ENCODE results near the gene CASR.
"Not testable (repeated sequence)": the region's sequence is repeated elsewhere in the genome, so short reads cannot be mapped to it uniquely, and the experiment has no call there.

CASR gene, protein sequence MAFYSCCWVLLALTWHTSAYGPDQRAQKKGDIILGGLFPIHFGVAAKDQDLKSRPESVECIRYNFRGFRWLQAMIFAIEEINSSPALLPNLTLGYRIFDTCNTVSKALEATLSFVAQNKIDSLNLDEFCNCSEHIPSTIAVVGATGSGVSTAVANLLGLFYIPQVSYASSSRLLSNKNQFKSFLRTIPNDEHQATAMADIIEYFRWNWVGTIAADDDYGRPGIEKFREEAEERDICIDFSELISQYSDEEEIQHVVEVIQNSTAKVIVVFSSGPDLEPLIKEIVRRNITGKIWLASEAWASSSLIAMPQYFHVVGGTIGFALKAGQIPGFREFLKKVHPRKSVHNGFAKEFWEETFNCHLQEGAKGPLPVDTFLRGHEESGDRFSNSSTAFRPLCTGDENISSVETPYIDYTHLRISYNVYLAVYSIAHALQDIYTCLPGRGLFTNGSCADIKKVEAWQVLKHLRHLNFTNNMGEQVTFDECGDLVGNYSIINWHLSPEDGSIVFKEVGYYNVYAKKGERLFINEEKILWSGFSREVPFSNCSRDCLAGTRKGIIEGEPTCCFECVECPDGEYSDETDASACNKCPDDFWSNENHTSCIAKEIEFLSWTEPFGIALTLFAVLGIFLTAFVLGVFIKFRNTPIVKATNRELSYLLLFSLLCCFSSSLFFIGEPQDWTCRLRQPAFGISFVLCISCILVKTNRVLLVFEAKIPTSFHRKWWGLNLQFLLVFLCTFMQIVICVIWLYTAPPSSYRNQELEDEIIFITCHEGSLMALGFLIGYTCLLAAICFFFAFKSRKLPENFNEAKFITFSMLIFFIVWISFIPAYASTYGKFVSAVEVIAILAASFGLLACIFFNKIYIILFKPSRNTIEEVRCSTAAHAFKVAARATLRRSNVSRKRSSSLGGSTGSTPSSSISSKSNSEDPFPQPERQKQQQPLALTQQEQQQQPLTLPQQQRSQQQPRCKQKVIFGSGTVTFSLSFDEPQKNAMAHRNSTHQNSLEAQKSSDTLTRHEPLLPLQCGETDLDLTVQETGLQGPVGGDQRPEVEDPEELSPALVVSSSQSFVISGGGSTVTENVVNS

DNA sequence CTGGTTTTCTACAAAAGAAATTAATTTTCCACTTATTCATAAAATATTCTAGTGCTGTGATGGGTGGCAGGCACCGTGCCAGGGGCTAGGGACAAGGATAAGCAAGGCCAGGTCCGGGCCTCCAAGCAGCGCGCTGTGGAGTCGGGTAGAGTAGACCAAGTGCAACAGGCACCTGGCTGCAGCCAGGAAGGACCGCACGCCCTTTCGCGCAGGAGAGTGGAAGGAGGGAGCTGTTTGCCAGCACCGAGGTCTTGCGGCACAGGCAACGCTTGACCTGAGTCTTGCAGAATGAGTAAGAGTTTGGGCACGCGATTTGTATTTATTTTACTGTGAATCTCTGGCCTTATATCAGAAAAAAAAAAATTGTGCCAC lies at the start of gene CASR:
Gene CASR (plus strand): TSS at position 148 of the 372 bp plus-strand sequence. CDS start 70,522 bp downstream, outside the sequence.
- no peak for DNase-seq

DNA sequence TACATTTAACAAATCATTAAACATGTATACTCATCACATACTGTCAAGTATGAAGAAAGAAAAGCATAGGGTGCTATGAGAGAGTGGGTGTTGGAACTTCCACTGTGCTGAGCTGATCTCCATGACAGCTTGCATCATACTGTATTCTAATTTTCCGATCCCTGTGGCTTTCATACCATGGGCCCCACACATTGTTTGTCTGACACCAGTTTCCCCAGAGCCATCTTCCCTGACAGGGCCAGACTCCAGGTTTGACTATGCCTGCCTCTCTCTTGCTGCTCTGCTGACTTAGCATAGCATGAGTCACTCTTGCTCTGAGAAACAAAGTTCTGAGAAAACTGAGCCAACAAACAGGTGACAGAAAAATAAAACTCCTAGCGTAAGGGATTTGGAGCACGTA lies 37.0 kb upstream of the CASR start:
- no peak for DNase-seq

DNA sequence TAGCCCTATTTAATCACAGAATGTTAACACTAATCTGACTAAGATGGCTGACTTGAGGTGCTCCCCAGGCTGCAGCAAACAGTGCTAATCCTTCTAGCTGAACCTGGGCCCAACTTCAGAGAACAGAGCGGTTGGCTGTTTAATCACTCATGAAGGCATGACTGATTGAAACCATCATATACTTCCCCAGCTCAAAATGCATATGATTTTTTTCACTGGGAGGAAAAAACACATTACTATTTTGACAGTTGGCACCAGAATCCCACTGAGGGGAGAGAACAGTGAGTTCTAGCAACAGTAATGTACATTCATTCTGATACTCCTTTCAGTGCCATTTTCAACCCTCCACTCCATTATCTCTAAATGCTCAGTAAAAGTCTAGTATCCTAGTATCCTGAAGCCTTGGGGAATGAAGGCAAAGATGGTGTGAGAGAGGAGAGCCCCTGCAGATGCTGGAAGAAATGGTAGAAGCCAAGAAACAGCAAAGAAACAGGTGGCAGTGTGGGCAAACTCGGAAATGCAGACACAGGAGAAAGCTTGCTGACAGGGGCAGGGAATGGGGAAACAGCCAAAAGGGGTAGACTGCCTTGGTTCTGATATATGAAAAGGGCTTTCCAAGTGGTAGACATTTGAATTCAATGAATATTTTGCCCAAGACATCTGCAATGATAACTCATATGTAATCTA lies 34.4 kb upstream of the CASR start:
- DNase-seq = no peak

DNA sequence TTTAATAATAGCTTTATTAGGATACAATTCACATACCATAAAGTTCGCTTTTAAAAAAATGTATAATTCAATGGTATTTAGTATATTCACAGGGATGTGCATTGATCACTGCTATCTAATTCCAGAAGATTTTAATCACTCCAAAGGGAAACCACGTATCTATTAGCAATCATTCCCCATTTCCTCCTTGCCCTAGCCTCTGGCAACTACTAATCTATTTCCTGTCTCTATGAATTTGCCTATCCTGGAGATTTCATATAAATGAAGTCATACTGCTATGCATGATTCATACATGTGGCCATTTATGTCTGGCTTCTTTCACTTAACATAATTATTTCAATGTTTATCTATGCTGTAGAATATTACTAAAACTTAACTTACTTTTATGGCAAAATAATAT lies 32.0 kb upstream of the CASR start:
- no peak for DNase-seq

DNA sequence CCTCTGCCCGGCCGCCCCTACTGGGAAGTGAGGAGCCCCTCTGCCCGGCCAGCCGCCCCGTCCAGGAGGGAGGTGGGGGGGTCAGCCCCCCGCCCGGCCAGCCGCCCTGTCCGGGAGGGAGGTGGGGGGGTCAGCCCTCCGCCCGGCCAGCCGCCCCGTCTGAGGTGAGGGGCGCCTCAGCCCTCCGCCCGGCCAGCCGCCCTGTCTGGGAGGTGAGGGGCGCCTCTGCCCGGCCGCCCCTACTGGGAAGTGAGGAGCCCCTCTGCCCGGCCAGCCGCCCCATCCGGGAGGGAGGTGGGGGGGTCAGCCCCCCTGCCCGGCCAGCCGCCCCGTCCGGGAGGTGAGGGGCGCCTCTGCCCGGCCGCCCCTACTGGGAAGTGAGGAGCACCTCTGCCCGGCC lies 18.5 kb upstream of the CASR start:
- DNase-seq = not testable (repeated sequence)

DNA sequence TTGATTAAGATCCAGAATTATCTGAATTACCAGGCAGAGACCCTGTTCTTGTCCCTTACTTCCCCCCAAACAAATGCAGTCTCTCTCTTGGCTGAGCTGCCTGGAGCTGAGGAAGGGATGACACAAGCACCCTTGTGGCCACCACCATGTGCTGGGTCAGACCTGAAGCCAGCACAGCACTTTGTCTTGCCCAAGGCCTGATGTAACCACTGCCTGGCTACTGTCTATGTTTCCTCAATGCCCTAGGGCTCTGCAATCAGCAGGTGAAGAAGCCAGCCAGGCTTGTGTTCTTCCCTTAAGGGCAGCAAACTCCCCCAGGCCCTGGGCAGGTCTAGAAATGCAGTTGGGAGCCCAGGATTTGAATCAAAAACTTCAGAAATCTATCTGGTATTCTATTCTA lies 15.8 kb upstream of the CASR start:
- no peak for DNase-seq

DNA sequence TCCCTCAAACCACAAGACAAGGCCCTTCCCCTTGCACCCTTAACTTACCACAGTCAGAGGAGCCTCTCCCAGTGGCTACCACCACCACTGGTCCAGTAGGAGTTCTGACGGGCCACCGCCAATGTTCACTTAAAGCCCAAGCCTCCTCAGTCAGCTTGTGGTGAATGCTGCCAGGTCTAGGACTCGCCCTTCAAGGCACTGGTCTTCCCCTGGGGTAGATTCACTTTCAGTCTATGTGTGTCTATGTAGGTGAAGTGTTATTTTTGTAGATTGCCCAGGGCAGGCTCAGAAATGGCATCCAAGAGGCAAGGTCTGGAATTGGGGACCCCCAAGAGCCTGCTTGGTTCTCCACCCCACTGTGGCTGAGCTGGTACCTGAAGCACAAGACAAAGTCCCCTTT lies 15.4 kb upstream of the CASR start:
- no peak for DNase-seq

DNA sequence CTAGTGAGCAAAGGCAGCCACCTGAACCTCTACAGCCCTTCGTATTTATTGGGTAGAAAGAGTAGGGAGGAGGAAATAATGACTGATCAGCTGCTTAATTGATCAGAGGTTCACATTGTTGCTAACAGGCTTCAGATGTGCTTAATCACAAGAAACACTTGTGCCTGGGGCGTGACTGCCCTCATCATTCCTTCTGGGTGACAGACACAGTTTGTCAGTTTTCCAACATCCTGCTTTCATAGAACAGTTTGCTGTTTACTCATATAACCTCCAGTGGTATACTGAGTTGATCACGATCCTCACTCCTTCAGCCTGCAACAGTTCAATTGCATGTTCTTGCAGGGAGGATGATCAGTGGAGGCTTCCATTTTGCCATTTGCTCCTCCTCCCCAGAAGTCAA lies 13.6 kb upstream of the CASR start:
- no peak for DNase-seq

DNA sequence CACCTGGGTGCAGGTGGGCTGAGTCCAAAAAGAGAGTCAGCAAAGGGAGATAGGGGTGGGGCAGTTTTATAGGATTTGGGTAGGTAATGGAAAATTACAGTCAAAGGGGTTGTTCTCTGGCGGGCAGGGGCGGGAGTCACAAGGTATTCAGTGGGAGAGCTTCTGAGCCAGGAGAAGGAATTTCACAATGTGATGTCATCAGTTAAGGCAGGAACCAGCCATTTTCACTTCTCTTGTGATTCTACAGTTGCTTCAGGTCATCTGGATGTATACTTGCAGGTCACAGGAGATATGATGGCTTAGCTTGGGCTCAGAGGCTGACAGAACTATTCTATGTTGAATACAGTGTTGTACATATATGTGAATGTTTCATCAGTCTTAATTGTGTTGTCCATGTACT lies 12.1 kb upstream of the CASR start:
- DNase-seq = not testable (repeated sequence)

DNA sequence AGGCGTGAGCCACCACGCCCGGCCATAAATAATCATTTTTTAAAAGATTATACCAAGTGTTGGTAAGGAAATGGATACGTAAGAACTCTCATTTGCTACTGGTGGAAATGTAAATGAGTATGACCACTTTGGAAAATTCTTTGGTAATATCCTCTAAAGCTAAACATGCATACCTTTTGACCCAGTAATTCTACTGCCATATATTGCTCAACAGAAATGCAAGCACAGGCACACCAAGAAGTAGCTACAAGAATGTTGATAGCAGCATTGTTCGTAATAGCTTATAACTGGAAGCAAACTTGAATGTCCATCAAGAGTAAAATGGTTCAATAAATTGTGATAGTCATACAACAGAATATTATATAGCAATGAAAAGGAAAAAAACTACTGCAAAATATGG lies 4.8 kb upstream of the CASR start:
- DNase-seq = no peak

DNA sequence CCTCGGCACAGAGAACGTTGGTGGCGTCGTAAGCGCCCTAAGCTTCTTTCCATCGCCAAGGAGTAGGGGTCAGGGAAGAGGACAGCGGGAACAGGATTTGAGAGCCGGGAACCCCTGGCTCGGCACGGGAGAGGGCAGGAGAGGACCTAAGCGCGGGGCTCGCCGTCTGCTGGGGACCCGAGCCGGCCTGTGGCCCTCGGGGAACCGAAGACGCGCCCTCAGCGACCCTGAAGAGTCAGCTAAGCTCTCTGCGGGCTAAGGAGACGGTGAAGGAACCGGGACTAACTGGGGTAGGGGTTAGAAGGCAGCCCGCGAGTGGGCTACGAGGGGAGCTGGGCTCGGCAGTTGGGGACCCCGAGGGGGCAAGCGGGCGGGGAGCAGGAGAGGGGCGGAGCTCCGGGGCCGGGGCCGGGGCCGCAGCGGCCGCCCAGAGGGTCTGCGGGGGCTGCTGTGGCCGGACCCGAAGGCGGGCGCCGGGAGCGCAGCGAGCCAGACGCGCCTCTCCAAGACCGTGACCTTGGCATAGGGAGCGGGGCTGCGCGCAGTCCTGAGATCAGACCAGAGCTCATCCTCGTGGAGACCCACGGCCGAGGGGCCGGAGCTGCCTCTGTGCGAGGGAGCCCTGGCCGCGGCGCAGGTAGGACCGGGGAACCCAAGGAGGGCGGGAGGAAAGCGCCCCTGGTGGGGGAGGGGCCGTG lies 574 bp downstream of the CASR start:
- no peak for DNase-seq

DNA sequence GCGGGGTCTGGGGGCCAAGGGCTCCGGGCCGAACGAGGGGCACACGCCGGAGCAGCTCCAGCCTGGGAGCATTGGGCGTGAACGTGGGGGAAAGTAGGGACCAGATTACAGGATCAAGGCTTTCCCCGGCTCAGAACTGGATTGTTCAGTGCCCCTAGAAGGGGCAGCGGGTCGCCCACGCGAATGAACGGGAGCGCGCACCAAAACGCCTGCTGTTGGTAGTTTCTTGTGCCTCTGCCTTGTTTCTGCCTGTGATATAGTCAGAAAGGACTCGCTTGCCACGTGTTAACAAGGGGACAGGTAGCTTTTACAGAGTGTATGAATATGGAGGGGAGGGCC lies 1.1 kb downstream of the CASR start:
- DNase-seq = no peak

DNA sequence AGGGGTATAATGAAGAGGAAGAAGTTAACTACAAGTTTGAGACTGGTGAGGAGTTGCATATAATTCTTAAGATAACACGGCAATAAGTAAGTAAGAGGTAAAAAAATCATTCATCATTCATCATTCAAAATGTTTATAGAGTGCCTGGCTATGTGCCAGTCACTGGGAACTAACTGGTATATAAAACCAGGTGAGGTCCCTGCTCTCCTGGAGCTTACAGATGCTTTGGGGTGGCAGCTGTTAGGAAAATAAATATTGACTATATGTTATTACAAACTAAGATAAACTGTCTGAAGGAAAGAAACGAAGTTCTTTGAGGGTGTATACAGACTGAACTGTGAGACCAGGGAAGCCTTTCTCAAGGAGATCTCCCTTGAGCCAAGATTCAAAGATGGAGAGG lies 2.9 kb downstream of the CASR start:
- DNase-seq = no peak

DNA sequence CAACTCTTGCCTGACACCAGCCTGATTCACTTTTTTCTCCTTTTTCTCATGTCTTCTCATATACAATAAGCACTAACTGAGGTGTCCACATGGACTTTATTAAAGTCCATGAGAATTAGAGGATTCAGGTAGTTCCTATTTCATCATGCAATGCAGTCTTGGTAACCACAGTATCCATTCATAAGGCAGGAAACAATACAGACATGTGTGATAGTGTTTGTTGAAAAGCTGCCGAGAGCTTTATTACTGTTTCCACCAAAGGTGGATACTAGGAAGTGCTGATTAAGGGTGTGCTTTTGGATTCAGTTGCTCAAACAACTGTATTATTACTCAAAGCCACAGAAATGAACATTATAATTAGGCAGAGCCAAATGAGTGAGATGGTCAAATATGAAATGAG lies 5.3 kb downstream of the CASR start:
- no peak for DNase-seq

DNA sequence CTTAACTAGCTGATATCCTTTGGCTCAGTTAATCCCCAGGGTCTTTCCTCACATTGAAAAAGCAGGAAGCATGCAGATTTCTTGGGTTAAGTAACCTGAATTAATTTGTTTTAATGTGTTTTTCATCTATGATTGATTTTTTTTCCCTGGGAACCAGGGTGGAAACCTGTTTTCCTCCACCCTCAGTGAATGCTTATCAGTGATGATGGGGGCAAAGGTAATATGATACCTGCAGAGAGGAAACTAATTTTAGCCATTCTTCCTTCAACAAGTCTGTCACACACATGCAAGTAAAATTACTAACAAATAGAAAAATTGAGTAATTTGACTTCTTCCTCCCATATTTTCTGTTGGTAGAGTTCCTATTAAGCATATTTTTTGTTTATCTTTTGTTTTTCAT lies 5.9 kb downstream of the CASR start:
- no peak for DNase-seq

DNA sequence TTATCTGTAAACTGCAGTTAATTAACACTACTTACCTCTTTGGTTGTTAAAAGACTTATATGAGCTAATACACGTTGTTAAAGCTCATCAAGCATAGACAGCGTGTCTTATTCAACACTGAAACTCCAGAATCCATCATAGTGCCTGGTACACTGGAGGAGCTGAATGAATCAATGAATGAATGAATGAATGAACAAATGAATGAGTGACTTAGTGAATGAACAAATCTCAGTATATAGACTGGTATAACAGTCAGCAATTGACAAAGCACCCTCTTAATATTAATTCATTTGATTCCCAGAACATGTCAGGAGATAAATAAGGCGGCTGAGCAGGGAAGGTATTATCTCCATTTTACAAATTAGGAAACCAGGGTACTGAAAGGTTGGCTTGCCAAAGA lies 7.1 kb downstream of the CASR start:
- DNase-seq = no peak

DNA sequence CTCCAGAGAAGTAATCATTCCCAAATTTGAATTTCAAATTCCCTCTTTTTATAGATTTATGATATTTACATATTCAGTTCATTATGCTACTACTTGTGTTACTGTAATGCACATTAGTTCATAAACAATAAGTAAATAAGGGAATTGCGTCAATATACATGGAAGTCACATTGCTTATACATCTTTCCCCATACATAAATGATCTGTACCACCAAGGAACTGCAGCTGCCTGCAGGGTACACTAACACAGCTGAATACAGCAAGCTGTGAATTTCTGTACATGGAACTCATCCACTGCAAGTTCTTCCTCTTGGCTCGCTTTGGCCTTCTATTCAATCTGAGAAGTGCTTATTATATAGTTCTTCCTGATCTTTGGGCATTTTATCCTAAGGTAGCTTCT lies 15.5 kb downstream of the CASR start:
- no peak for DNase-seq

DNA sequence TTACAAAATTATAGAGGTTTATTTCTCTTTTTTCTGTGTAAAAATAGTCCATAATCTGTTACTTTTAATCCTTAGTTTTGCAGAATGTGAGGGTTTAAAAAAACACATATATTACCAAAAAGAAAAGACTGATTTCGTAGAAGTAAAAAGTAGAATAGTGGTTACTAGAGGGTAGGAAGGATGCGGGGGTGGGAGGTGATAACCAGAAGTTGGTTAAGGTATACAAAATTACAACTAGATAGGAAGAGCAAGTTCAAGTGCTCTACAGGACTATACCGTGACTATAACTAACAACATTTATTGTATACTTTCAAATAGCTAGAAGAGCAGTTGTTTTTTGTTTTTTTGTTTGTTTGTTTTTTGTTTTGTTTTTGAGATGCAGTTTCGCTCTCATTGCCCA lies 16.1 kb downstream of the CASR start:
- no peak for DNase-seq

DNA sequence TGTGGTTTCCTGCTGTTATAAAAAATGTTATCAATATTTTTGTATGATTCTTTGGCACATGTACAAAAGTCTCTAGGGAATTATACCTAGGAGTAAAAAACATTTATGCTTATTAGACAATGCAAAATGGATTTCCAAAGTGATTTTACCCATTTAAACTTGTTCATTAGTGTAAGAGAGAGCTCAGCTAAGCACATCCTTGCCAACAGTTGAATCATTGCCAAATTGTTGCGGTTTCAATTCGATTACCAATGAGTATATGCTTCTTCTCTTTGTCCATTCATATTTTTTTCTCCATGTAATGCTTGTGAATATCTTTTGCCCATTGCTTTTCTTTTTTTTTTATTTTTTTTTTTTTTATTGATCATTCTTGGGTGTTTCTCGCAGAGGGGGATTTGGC lies 17.2 kb downstream of the CASR start:
- no peak for DNase-seq

DNA sequence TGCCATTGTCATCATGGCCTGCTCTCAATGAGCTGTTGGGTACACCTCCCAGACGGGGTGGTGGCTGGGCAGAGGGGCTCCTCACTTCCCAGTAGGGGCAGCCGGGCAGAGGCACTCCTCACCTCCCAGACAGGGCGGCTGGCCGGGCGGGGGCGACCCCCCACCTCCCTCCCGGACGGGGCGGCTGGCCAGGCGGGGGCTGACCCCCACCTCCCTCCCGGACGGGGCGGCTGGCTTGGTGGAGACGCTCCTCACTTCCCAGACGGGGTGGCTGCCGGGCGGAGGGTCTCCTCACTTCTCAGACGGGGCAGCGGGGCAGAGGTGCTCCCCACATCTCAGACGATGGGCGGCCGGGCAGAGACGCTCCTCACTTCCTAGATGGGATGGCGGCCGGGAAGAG lies 18.0 kb downstream of the CASR start:
- DNase-seq = not testable (repeated sequence)

DNA sequence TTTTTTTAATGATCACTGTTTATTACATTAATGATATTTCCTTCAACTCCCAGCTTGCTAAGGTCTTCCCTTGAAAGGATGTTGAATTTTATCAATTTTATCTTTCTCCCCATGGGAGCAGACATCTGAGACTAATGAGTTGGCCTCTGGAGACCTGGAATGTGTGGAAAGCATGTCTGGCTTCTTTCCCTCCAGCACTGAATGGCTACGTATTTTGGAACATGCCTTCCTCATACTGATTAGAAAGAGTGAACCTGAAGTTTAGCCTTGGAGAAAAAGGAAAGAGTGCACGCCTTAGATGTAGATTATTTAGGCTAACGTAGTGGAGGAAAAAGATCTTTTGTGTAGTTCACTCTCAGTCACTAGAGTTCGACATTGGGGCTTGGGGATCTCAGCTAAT lies 25.1 kb downstream of the CASR start:
- no peak for DNase-seq

DNA sequence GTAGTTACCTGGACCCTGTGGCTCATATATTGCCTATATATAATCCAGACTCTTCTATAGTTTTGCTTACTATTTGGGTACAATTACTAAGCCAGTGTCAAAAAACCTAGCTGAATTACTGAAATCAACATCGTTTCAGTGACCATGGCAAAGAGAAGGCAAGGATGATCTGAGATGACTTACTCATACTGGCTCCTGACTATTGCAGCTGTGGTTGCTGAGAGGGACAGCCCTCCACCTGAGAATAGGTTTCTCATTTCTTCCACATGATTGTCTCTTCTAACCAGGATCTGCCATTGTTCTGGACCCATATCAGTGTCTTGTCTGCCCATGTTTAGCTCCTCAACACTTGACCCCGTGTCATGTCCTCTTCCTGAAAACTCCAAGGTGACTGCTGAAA lies 30.2 kb downstream of the CASR start:
- no peak for DNase-seq

DNA sequence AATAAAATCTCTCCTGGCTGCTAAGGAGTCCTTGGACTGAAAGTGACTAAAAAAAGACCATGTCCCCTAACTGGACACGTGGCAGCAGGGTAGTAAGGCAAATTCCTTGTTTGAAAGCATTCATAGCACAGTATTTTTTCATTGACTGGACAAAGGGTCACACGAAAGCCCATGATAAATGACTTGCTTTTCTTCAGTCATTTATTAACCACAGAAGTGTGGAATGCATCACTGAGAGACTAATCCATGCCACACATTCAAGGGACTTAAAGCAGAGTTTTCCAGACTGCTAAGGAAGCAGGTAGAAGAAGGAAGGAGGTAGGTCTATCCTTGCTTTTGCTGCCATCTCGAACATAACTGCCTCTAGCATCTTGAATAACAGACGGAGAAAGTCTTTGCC lies 31.2 kb downstream of the CASR start:
- DNase-seq = no peak

Data from activated CD4-positive, CD25-positive, alpha-beta regulatory T cell (primary cell).